Left ventricle myocardium superior (tissue), 1 donor: ENCODE data around the gene LRRC31. TPM values are rescaled to one million over a fixed set of nuclear protein-coding genes. Genes with fewer than 3 reads are reported as not detected.
A peak's percentile ranks its signal among the peaks of the same experiment; 100 is the strongest.

ENCODE experiments used
- ATAC-seq: fragments of 200-7000 bp; cut with Tn5 transposase; one replicate; pipeline ENCODE4 v1.9.1; 2020; ENCODE audit warnings: mild to moderate bottlenecking, moderate library complexity
- DNase-seq: peaks from one replicate; pipeline ENCODE4 v3.0.0-alpha.2; 2020
- intact Hi-C: fragments of 100-400 bp; cut with micrococcal nuclease; formaldehyde crosslinking; loops from one replicate; pipeline ENCODE4 v1.11.0; 2022
- total RNA-seq: library from RNA; stranded (reverse); fragmentation: NEBNext Ultra II Directional; extraction: Animal tissue kit (Norgen Biotek cat#: 25700); gene quantifications from one replicate; pipeline ENCODE4 v1.2.1, GENCODE V29; 2021
- donor health status: DM: no; HTN: yes; CAD: no; lungs with severe emphysema.

LRRC31 gene
- total RNA-seq, 1 donor from 2014 or later, result not detected

GRCh38 chr3:169865176-169865767 is 4.5 kb downstream of the LRRC31 start:
- intact Hi-C loops, result no loop called here
- no peak for DNase-seq
- ATAC-seq, result no peak

- ATAC-seq, result no peak
- intact Hi-C loops, result no loop called here
- no peak for DNase-seq
Observed at GRCh38 chr3:169864270-169864669, 5.5 kb downstream of the LRRC31 start.

- ATAC-seq, result peak; percentile 76
- peak; percentile 46 for DNase-seq
- intact Hi-C loops, result no loop called here
Observed at GRCh38 chr3:169863458-169863899, 6.3 kb downstream of the LRRC31 start.

- ATAC-seq, result no peak
- intact Hi-C loops, result no loop called here
Observed at GRCh38 chr3:169861871-169862270, 7.9 kb downstream of the LRRC31 start.

GRCh38 chr3:169857811-169858210 is 11.9 kb downstream of the LRRC31 start:
- DNase-seq (no peak), ATAC-seq (no peak)
- intact Hi-C loops, result no loop called here

More at GRCh38 chr3:169861871-169862270, 7.9 kb downstream of the LRRC31 start:
- DNase-seq, result no peak

- intact Hi-C loops, result no loop called here
- ATAC-seq (no peak), DNase-seq (no peak)
Observed at GRCh38 chr3:169855514-169855913, 14.2 kb downstream of the LRRC31 start.

- intact Hi-C loops, result no loop called here
Observed at GRCh38 chr3:169850618-169851017, 19.1 kb downstream of the LRRC31 start.

GRCh38 chr3:169848741-169849140 is 21.0 kb downstream of the LRRC31 start:
- no peak for ATAC-seq
- intact Hi-C loops, result no loop called here
- no peak for DNase-seq

More at GRCh38 chr3:169850618-169851017, 19.1 kb downstream of the LRRC31 start:
- DNase-seq, result no peak
- ATAC-seq, result no peak

GRCh38 chr3:169847896-169848295 is 21.8 kb downstream of the LRRC31 start:
- DNase-seq, result no peak
- intact Hi-C loops, result no loop called here
- ATAC-seq, result peak; percentile 78

- ATAC-seq (no peak), DNase-seq (no peak)
- intact Hi-C loops, result no loop called here
Observed at GRCh38 chr3:169846458-169847193, 23.1 kb downstream of the LRRC31 start.

- intact Hi-C loops, result no loop called here
- DNase-seq (no peak), ATAC-seq (no peak)
Observed at GRCh38 chr3:169842960-169843359, 26.8 kb downstream of the LRRC31 start.

GRCh38 chr3:169841171-169841570 is 28.6 kb downstream of the LRRC31 start:
- DNase-seq, result no peak
- no peak for ATAC-seq
- intact Hi-C loops, result no loop called here

- DNase-seq, result no peak
- intact Hi-C loops, result no loop called here
- ATAC-seq, result no peak
Observed at GRCh38 chr3:169838511-169839030, 31.2 kb downstream of the LRRC31 start.

GRCh38 chr3:169836942-169837275 is 32.8 kb downstream of the LRRC31 start:
- DNase-seq, result no peak

GRCh38 chr3:169836078-169836941 is 33.4 kb downstream of the LRRC31 start:
- intact Hi-C loops, result no loop called here
- no peak for DNase-seq
- no peak for ATAC-seq

More at GRCh38 chr3:169836942-169837275, 32.8 kb downstream of the LRRC31 start:
- intact Hi-C loops, result no loop called here
- ATAC-seq, result no peak

- DNase-seq (no peak), ATAC-seq (no peak)
- intact Hi-C loops, result no loop called here
Observed at GRCh38 chr3:169835533-169835932, 34.2 kb downstream of the LRRC31 start.

- intact Hi-C loops, result no loop called here
- DNase-seq, result no peak
- no peak for ATAC-seq
Observed at GRCh38 chr3:169827712-169828111, 42.0 kb downstream of the LRRC31 start.

GRCh38 chr3:169825316-169825715 is 44.4 kb downstream of the LRRC31 start:
- DNase-seq (no peak), ATAC-seq (no peak)
- intact Hi-C loops, result no loop called here

- intact Hi-C loops, result no loop called here
- no peak for ATAC-seq
- no peak for DNase-seq
Observed at GRCh38 chr3:169822983-169823382, 46.8 kb downstream of the LRRC31 start.

- intact Hi-C loops, result no loop called here
- ATAC-seq (no peak), DNase-seq (no peak)
Observed at GRCh38 chr3:169822540-169822939, 47.2 kb downstream of the LRRC31 start.
